Measurements from ENCODE around the gene ATP13A4. TPM values are rescaled to one million over a fixed set of nuclear protein-coding genes. Genes with fewer than 3 reads are reported as not detected.

The ATP13A4 gene
- total and polyA plus RNA-seq, 2 donors (not counting 1 experiment from before 2014, with no cell fraction given): 1.7 to 6.4 TPM

DNA sequence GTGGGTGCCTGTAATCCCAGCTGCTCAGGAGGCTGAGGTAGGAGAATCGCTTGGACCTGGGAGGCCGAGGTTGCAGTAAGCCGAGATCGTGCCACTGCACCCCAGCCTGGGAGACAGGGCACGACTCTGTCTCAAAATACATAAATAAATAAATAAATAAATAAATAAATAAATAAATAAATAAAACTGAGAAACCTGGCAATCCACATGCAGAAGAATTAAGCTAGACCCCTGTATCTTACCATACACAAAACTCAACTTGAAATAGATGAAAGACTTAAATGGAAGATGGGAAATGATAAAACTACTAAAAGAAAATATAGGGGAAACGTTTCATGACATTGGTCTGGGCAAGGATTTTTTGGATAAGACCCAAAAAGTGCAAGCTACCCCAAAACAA is 58.0 kb downstream of the ATP13A4 start:
- H3K4me1 ChIP-seq (ENCODE audit: control insufficient read depth in 2 of 2, insufficient read depth in 2 of 2, low read length in 2 of 2): no peaks in the 10 kb centered on the region
- H3K27me3 ChIP-seq (replicated peaks in 1 of 4; ENCODE audit: control extremely low read depth in 1 of 4, control insufficient read depth in 3 of 4, insufficient read depth in 4 of 4, low read length in 3 of 4): no peaks in the 10 kb centered on the region
- H3K79me2 ChIP-seq (ENCODE audit: control insufficient read depth, insufficient read depth, low read length): no peaks in the 10 kb centered on the region
- H3K36me3 ChIP-seq (replicated peaks in 1 of 2; ENCODE audit: control extremely low read depth in 1 of 2, control insufficient read depth in 1 of 2, extremely low read depth in 1 of 2, insufficient read depth in 2 of 2, low read length in 1 of 2): no peaks in the 10 kb centered on the region
- H3K4me3 ChIP-seq (ENCODE audit: control extremely low read depth in 1 of 5, extremely low read depth in 1 of 5, insufficient read depth in 1 of 5, low read depth in 2 of 5, low read length in 4 of 5): no peak overlapping the region
- Mint-ChIP-seq H3K27ac (no peak overlapping the region), H3K27me3 (no peaks in the 10 kb centered on the region), H3K4me3 (no peak overlapping the region), H3K9me3 (ENCODE audit: insufficient read depth) (no peaks in the 10 kb centered on the region), H3K4me1 (no peaks in the 10 kb centered on the region)
- TF ChIP-seq, protein P1, sequence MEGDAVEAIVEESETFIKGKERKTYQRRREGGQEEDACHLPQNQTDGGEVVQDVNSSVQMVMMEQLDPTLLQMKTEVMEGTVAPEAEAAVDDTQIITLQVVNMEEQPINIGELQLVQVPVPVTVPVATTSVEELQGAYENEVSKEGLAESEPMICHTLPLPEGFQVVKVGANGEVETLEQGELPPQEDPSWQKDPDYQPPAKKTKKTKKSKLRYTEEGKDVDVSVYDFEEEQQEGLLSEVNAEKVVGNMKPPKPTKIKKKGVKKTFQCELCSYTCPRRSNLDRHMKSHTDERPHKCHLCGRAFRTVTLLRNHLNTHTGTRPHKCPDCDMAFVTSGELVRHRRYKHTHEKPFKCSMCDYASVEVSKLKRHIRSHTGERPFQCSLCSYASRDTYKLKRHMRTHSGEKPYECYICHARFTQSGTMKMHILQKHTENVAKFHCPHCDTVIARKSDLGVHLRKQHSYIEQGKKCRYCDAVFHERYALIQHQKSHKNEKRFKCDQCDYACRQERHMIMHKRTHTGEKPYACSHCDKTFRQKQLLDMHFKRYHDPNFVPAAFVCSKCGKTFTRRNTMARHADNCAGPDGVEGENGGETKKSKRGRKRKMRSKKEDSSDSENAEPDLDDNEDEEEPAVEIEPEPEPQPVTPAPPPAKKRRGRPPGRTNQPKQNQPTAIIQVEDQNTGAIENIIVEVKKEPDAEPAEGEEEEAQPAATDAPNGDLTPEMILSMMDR (IDR thresholded peaks at IDR 0.05): no peak
- no peak for TF ChIP-seq EZH2 (IDR thresholded peaks at IDR 0.05; ENCODE audit: borderline replicate concordance, insufficient read depth, low read depth, low read length, poor library complexity, severe bottlenecking)
- H2AFZ ChIP-seq (ENCODE audit: insufficient read depth, low read depth, low read length, poor library complexity, severe bottlenecking): no peak overlapping the region
- intact Hi-C loops (cut with micrococcal nuclease): no loop called here
- H3K9ac ChIP-seq (ENCODE audit: low read length): no peak overlapping the region
- no CpG with 5 or more reads among the region's 6 CpGs for WGBS (ENCODE audit: insufficient coverage)
- H4K20me1 ChIP-seq (ENCODE audit: control insufficient read depth, insufficient read depth, low read length, poor library complexity, severe bottlenecking): no peaks in the 10 kb centered on the region
- no peaks in the 10 kb centered on the region for H3K9me3 ChIP-seq (ENCODE audit: control extremely low read depth in 1 of 3, control insufficient read depth in 2 of 3, insufficient read depth in 1 of 3, low read length in 2 of 3)
- H3K4me2 ChIP-seq (replicated peaks; ENCODE audit: low read depth, low read length, poor library complexity, severe bottlenecking): no peak overlapping the region
- ChIA-PET CTCF (no interaction called here), POLR2A (no interaction called here)
- no peak overlapping the region for H3K27ac ChIP-seq (ENCODE audit: low read length in 2 of 2)
- DNase-seq (no peak), ATAC-seq (ENCODE audit: low read depth) (no peak)

DNA sequence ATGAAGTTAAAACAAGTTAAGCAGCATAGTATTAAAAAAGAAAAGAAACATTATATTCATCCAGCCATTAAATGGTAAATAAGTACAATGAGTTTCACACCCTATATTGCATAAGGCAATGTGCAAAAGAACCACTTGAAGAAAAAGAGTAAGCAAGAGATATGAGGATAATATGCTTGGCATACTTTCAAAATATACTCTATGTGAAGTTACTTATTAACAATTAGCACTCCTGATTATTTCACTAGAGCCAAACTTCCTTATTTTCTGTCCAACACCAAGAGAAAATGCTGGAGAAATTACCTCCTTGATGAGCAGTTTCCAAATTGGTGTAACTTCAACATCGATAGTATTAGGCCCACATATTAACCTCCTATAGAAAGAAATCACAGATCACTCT is 63.7 kb downstream of the ATP13A4 start:
- H3K27me3 Mint-ChIP-seq: no peaks in the 10 kb centered on the region
- ChIA-PET POLR2A (no interaction called here), CTCF (no interaction called here)
- no peak overlapping the region for H3K27ac Mint-ChIP-seq
- no peaks in the 10 kb centered on the region for H3K4me1 ChIP-seq (ENCODE audit: control insufficient read depth in 2 of 2, insufficient read depth in 2 of 2, low read length in 2 of 2)
- H3K9me3 ChIP-seq (ENCODE audit: control extremely low read depth in 1 of 3, control insufficient read depth in 2 of 3, insufficient read depth in 1 of 3, low read length in 2 of 3): no peaks in the 10 kb centered on the region
- H3K4me3 ChIP-seq (ENCODE audit: control extremely low read depth in 1 of 5, extremely low read depth in 1 of 5, insufficient read depth in 1 of 5, low read depth in 2 of 5, low read length in 4 of 5): no peak overlapping the region
- no peaks in the 10 kb centered on the region for H3K4me1 Mint-ChIP-seq
- H3K9me3 Mint-ChIP-seq (ENCODE audit: insufficient read depth): no peaks in the 10 kb centered on the region
- no peak overlapping the region for H2AFZ ChIP-seq (ENCODE audit: insufficient read depth, low read depth, low read length, poor library complexity, severe bottlenecking)
- H3K27me3 ChIP-seq (replicated peaks in 1 of 4; ENCODE audit: control extremely low read depth in 1 of 4, control insufficient read depth in 3 of 4, insufficient read depth in 4 of 4, low read length in 3 of 4): no peaks in the 10 kb centered on the region
- H4K20me1 ChIP-seq (ENCODE audit: control insufficient read depth, insufficient read depth, low read length, poor library complexity, severe bottlenecking): no peaks in the 10 kb centered on the region
- H3K9ac ChIP-seq (ENCODE audit: low read length): no peak overlapping the region
- TF ChIP-seq, protein P1 (IDR thresholded peaks at IDR 0.05): no peak
- no peak for TF ChIP-seq EZH2 (IDR thresholded peaks at IDR 0.05; ENCODE audit: borderline replicate concordance, insufficient read depth, low read depth, low read length, poor library complexity, severe bottlenecking)
- DNase-seq (no peak), ATAC-seq (ENCODE audit: low read depth) (no peak)
- no peaks in the 10 kb centered on the region for H3K36me3 ChIP-seq (replicated peaks in 1 of 2; ENCODE audit: control extremely low read depth in 1 of 2, control insufficient read depth in 1 of 2, extremely low read depth in 1 of 2, insufficient read depth in 2 of 2, low read length in 1 of 2)
- WGBS (ENCODE audit: insufficient coverage): 100% methylated on average over 1 of the region's 1 CpG
- H3K79me2 ChIP-seq (ENCODE audit: control insufficient read depth, insufficient read depth, low read length): no peaks in the 10 kb centered on the region
- H3K4me3 Mint-ChIP-seq: no peak overlapping the region
- H3K27ac ChIP-seq (ENCODE audit: low read length in 2 of 2): no peak overlapping the region
- H3K4me2 ChIP-seq (replicated peaks; ENCODE audit: low read depth, low read length, poor library complexity, severe bottlenecking): no peak overlapping the region
- intact Hi-C loops (cut with micrococcal nuclease): no loop called here
